ENCODE measurements around the gene LIN28B.

LIN28B gene

GRCh38 chr6:105094133-105094640 lies 137.3 kb downstream of the LIN28B start:
- no peak for DNase-seq (ENCODE audit: low read depth in 1 of 2, low spot score in 1 of 2)
- in situ Hi-C loops (cut with HindIII; ENCODE audit: low pct_unique_long_range_greater_than_20kb, low sequenced_read_pairs), result no loop called here
- TF ChIP-seq JUND (IDR thresholded peaks at IDR 0.05; ENCODE audit: low read depth), result no peak

- in situ Hi-C loops (cut with HindIII; ENCODE audit: low pct_unique_long_range_greater_than_20kb, low sequenced_read_pairs), result no loop called here
- no peak for TF ChIP-seq JUND (IDR thresholded peaks at IDR 0.05; ENCODE audit: low read depth)
- no peak for DNase-seq (ENCODE audit: low read depth in 1 of 2, low spot score in 1 of 2)
Observed at GRCh38 chr6:105095139-105095538, 138.2 kb downstream of the LIN28B start.

GRCh38 chr6:105097288-105097687 lies 140.4 kb downstream of the LIN28B start:
- TF ChIP-seq JUND (IDR thresholded peaks at IDR 0.05; ENCODE audit: low read depth), result no peak
- in situ Hi-C loops (cut with HindIII; ENCODE audit: low pct_unique_long_range_greater_than_20kb, low sequenced_read_pairs), result no loop called here
- no peak for DNase-seq (ENCODE audit: low read depth in 1 of 2, low spot score in 1 of 2)

- in situ Hi-C loops (cut with HindIII; ENCODE audit: low pct_unique_long_range_greater_than_20kb, low sequenced_read_pairs), result no loop called here
- no peak for DNase-seq (ENCODE audit: low read depth in 1 of 2, low spot score in 1 of 2)
- no peak for TF ChIP-seq JUND (IDR thresholded peaks at IDR 0.05; ENCODE audit: low read depth)
Observed at GRCh38 chr6:105099371-105099770, 142.5 kb downstream of the LIN28B start.

- in situ Hi-C loops (cut with HindIII; ENCODE audit: low pct_unique_long_range_greater_than_20kb, low sequenced_read_pairs), result no loop called here
- TF ChIP-seq JUND (IDR thresholded peaks at IDR 0.05; ENCODE audit: low read depth), result no peak
- DNase-seq (ENCODE audit: low read depth in 1 of 2, low spot score in 1 of 2), result no peak
Observed at GRCh38 chr6:105102186-105102585, 145.3 kb downstream of the LIN28B start.

- no peak for TF ChIP-seq JUND (IDR thresholded peaks at IDR 0.05; ENCODE audit: low read depth)
- in situ Hi-C loops (cut with HindIII; ENCODE audit: low pct_unique_long_range_greater_than_20kb, low sequenced_read_pairs), result no loop called here
Observed at GRCh38 chr6:105105094-105105493, 148.2 kb downstream of the LIN28B start.

GRCh38 chr6:105106260-105106659 lies 149.4 kb downstream of the LIN28B start:
- in situ Hi-C loops (cut with HindIII; ENCODE audit: low pct_unique_long_range_greater_than_20kb, low sequenced_read_pairs), result no loop called here
- no peak for TF ChIP-seq JUND (IDR thresholded peaks at IDR 0.05; ENCODE audit: low read depth)
- DNase-seq (ENCODE audit: low read depth in 1 of 2, low spot score in 1 of 2), result no peak

More at GRCh38 chr6:105105094-105105493, 148.2 kb downstream of the LIN28B start:
- no peak for DNase-seq (ENCODE audit: low read depth in 1 of 2, low spot score in 1 of 2)

GRCh38 chr6:105107207-105107606 lies 150.3 kb downstream of the LIN28B start:
- DNase-seq (ENCODE audit: low read depth in 1 of 2, low spot score in 1 of 2), result peak in 1 of 2 experiments; percentile 15
- in situ Hi-C loops (cut with HindIII; ENCODE audit: low pct_unique_long_range_greater_than_20kb, low sequenced_read_pairs), result no loop called here
- TF ChIP-seq JUND (IDR thresholded peaks at IDR 0.05; ENCODE audit: low read depth), result no peak

- DNase-seq (ENCODE audit: low read depth in 1 of 2, low spot score in 1 of 2), result no peak
- no peak for TF ChIP-seq JUND (IDR thresholded peaks at IDR 0.05; ENCODE audit: low read depth)
- in situ Hi-C loops (cut with HindIII; ENCODE audit: low pct_unique_long_range_greater_than_20kb, low sequenced_read_pairs), result no loop called here
Observed at GRCh38 chr6:105108631-105109262, 151.8 kb downstream of the LIN28B start.

GRCh38 chr6:105109955-105110895 lies 153.3 kb downstream of the LIN28B start:
- no peak for DNase-seq (ENCODE audit: low read depth in 1 of 2, low spot score in 1 of 2)
- no peak for TF ChIP-seq JUND (IDR thresholded peaks at IDR 0.05; ENCODE audit: low read depth)
- in situ Hi-C loops (cut with HindIII; ENCODE audit: low pct_unique_long_range_greater_than_20kb, low sequenced_read_pairs), result no loop called here

GRCh38 chr6:105111105-105111504 lies 154.2 kb downstream of the LIN28B start:
- in situ Hi-C loops (cut with HindIII; ENCODE audit: low pct_unique_long_range_greater_than_20kb, low sequenced_read_pairs), result no loop called here

GRCh38 chr6:105111871-105112270 lies 155.0 kb downstream of the LIN28B start:
- DNase-seq (ENCODE audit: low read depth in 1 of 2, low spot score in 1 of 2), result no peak
- in situ Hi-C loops (cut with HindIII; ENCODE audit: low pct_unique_long_range_greater_than_20kb, low sequenced_read_pairs), result no loop called here
- no peak for TF ChIP-seq JUND (IDR thresholded peaks at IDR 0.05; ENCODE audit: low read depth)

More at GRCh38 chr6:105111105-105111504, 154.2 kb downstream of the LIN28B start:
- no peak for TF ChIP-seq JUND (IDR thresholded peaks at IDR 0.05; ENCODE audit: low read depth)
- no peak for DNase-seq (ENCODE audit: low read depth in 1 of 2, low spot score in 1 of 2)

- DNase-seq (ENCODE audit: low read depth in 1 of 2, low spot score in 1 of 2), result no peak
- in situ Hi-C loops (cut with HindIII; ENCODE audit: low pct_unique_long_range_greater_than_20kb, low sequenced_read_pairs), result no loop called here
- no peak for TF ChIP-seq JUND (IDR thresholded peaks at IDR 0.05; ENCODE audit: low read depth)
Observed at GRCh38 chr6:105112577-105112976, 155.7 kb downstream of the LIN28B start.
